Activated T-helper 17 cell treated with anti-CD3 and anti-CD28 coated beads, Interleukin-2, amount 50 U/mL, for 72 hours (primary cell): ENCODE results near the gene RABL3. TPM values are rescaled to one million over a fixed set of nuclear protein-coding genes. Genes with fewer than 3 reads are reported as not detected.
"Not testable (repeated sequence)": the region's sequence is repeated elsewhere in the genome, so short reads cannot be mapped to it uniquely, and the experiment has no call there.

ENCODE experiments used
- ATAC-seq: fragments of 150-1000 bp; cut with Tn5 transposase; replicated peaks from 2 replicates; pipeline ENCODE4 v1.10.0; 2021; ENCODE audit warnings: mild to moderate bottlenecking, moderate library complexity
- H3K27ac Mint-ChIP-seq: one replicate; pipeline ENCODE4 v1.8.0; 2022; ENCODE audit warnings: mixed read lengths
- H3K27me3 Mint-ChIP-seq: one replicate; pipeline ENCODE4 v1.8.0; 2022; ENCODE audit warnings: mixed read lengths
- H3K36me3 Mint-ChIP-seq: one replicate; pipeline ENCODE4 v1.8.0; 2022; ENCODE audit warnings: low read depth, mild to moderate bottlenecking, mixed read lengths
- H3K4me1 Mint-ChIP-seq: one replicate; pipeline ENCODE4 v1.8.0; 2022; ENCODE audit warnings: mixed read lengths
- H3K4me3 Mint-ChIP-seq: one replicate; pipeline ENCODE4 v1.8.0; 2022; ENCODE audit warnings: mild to moderate bottlenecking, mixed read lengths
- H3K9me3 Mint-ChIP-seq: one replicate; pipeline ENCODE4 v1.8.0; 2022; ENCODE audit warnings: mixed read lengths
- total RNA-seq, 2 donors: library from RNA; stranded (reverse); gene quantifications; one replicate each; pipeline ENCODE4 v1.2.3, GENCODE V29; 2022

Gene RABL3
- total RNA-seq, 2 donors from 2014 or later = 36.8 to 46.0 TPM

DNA sequence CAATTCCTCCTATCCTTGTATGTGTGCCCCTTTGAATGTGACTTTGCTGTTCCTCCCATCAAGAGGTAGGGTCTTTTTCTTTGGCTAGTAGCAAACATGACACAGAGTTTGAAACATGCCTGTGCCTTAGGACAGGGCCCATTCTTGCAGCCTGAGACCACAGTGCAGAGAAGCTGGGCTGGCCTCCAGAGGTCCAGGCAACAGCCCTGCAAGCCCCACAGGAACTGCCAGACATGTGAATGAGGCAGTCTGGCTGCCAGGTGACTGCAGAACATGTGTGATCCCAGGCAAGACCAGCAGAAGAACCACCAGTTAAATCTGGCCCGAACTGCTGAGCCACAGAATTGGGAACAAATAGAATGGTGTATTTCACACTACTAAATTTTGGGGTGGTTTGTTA lies 59.1 kb downstream of the RABL3 start:
- Mint-ChIP-seq H3K9me3 (no peaks in the 10 kb centered on the region), H3K36me3 (peaks cover 9% of the 10 kb centered on the region), H3K27ac (no peak overlapping the region), H3K4me3 (no peak overlapping the region), H3K4me1 (no peaks in the 10 kb centered on the region), H3K27me3 (no peaks in the 10 kb centered on the region)
- no peak for ATAC-seq

DNA sequence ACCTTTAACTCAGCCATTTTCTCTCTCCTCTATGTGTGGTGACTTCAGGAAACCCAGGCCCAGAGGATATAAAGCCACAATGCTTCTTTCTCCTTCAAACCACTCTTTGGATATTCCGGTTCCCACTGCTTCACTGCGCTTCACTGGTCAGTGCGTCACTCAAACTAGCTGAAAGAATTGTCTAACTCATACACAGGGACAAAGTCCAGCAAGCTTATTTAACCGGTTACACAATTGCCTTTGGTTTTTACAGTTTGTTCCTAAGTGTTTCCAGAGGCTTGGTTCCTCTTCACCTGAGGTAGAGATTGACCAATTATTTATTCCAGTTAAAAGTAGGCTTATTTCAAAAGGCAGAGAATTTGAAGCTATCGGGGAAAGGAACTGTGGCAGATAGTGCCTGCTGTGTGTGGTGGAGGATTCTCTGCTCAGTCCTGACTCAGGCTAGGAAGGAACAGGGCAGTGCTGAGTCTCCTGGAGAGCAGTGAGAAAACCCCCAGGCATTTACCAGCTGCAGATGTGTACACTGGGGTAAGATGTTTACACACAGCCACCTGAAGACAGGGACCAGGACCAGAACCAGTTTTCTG lies 60.1 kb downstream of the RABL3 start, which contains the start of gene HGD:
Gene HGD, minus strand, starts transcription at position 145 of the 587 bp plus-strand sequence. Its CDS starts 128 bp downstream, at position 17.
- H3K27ac Mint-ChIP-seq = no peak within 1 kb of the TSS
- H3K4me1 Mint-ChIP-seq = no peaks in the 10 kb centered on the region
- peaks cover 3% of the 10 kb centered on the region for H3K27me3 Mint-ChIP-seq

DNA sequence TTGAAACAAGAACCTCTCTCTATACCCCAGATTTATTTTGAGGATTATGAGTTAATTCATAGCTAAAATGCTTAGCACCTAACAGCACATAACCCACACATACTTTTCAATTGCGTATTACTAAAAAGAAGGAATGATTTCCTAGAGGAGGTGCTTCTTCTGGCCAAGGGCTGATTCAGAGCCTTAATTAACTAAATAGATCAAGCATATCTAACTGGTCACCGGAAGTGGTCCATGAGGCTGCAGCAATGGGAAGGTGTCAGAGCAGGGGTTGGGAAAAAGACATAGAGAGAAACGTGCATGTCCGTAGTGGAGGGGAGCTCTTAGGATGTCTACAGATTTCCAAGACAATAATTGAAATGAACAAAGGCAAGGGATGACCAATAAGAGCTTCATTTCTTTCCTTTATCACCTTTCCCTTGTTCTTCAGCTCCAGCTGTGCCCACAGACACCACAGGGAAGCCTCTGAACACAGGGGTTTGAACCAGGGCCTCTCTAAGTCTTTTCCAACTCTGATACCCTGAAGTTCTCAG lies 60.7 kb downstream of the RABL3 start:
- Mint-ChIP-seq H3K36me3 (peaks cover 2% of the 10 kb centered on the region), H3K4me3 (no peak overlapping the region)
- ATAC-seq = no peak

More for the DNA sequence above, 60.1 kb downstream of the RABL3 start, which contains the start of gene HGD:
- Mint-ChIP-seq H3K9me3 (peaks cover 4% of the 10 kb centered on the region), H3K4me3 (no peak within 1 kb of the TSS), H3K36me3 (peaks cover 8% of the 10 kb centered on the region)
- ATAC-seq = no peak

DNA sequence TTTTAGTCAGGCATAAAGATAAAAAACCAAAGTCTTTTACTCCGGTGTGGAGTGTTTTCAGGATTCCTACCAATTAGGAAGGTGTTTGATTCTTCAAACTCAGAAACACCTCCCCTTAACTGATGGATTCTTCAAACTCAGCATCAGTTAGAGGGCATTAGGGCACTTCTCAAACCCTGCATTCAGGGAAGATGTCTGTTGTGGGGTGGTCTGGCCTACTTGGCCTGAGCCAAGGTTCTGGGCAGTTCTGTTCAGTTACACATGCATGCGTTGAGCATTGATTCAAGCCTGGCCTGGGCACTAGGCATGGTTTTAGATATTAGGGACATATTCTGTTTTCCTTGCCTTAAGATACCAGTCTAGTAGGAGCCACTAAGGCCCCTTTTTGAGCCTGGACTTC lies 61.3 kb downstream of the RABL3 start:
- Mint-ChIP-seq H3K4me1 (no peaks in the 10 kb centered on the region), H3K9me3 (peaks cover 9% of the 10 kb centered on the region), H3K4me3 (no peak overlapping the region), H3K36me3 (no peaks in the 10 kb centered on the region), H3K27me3 (peaks cover 9% of the 10 kb centered on the region), H3K27ac (no peak overlapping the region)
- ATAC-seq = no peak

More for the DNA sequence above, 60.7 kb downstream of the RABL3 start:
- Mint-ChIP-seq H3K9me3 (peaks cover 5% of the 10 kb centered on the region), H3K27ac (no peak overlapping the region), H3K27me3 (peaks cover 8% of the 10 kb centered on the region), H3K4me1 (no peaks in the 10 kb centered on the region)

DNA sequence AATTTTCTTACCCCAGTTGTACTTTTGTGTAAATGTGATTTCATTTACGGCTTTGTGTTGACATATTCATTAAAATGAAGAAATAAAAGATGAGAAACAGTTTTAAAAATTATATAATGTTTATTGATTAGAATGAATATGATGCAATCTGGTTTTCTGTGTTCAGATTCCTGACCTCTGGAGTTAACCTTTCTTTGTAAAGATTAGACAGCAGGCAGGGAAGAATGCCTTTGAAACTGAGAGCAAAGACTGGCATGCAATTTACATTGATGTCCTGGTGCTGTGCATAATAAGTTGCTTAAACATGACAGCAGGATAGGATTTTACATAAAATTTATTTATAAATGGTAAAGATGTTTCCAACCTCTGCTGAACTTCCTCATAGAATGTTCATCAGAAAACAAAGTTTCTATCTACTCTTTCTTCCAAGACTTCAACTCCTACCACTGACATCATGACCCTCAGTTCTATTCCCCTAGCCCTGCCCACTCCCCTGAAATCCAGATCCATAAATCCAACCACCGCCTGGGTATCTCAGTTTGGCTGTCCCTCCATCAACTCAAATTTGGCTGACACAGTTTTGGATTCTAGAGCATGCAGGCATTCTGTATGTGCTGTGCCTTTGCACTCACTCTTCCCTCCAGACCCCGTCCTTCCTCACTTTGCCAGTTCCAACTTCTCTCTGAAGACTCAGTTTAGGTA lies 62.0 kb downstream of the RABL3 start:
- H3K36me3 Mint-ChIP-seq = no peaks in the 10 kb centered on the region
- H3K27me3 Mint-ChIP-seq = peaks cover 12% of the 10 kb centered on the region
- no peaks in the 10 kb centered on the region for H3K4me1 Mint-ChIP-seq
- H3K9me3 Mint-ChIP-seq = peaks cover 9% of the 10 kb centered on the region
- no peak overlapping the region for H3K4me3 Mint-ChIP-seq
- H3K27ac Mint-ChIP-seq = no peak overlapping the region
- ATAC-seq = no peak

DNA sequence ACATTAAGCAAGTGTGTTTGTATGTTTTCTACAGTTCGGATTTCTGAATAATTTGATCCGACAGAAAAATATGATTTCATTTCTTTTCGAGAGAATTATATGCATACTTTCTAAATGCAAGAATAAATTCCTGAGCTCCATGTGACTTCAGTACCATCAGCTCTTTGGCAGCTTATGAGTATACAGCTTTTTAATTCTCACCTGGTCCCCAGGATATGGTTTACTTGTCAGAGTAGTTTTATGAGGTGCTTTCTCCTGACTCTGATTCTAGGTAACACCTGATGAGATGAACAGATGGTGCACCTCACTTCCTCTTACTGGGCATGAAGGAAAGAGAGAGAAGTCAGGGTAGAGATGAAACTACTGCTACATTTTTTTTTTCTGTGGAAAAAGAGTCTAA lies 63.3 kb downstream of the RABL3 start:
- H3K27ac Mint-ChIP-seq = no peak overlapping the region
- peaks cover 12% of the 10 kb centered on the region for H3K27me3 Mint-ChIP-seq
- no peaks in the 10 kb centered on the region for H3K36me3 Mint-ChIP-seq
- no peak overlapping the region for H3K4me3 Mint-ChIP-seq
- peaks cover 9% of the 10 kb centered on the region for H3K9me3 Mint-ChIP-seq
- no peak for ATAC-seq
- H3K4me1 Mint-ChIP-seq = no peaks in the 10 kb centered on the region

DNA sequence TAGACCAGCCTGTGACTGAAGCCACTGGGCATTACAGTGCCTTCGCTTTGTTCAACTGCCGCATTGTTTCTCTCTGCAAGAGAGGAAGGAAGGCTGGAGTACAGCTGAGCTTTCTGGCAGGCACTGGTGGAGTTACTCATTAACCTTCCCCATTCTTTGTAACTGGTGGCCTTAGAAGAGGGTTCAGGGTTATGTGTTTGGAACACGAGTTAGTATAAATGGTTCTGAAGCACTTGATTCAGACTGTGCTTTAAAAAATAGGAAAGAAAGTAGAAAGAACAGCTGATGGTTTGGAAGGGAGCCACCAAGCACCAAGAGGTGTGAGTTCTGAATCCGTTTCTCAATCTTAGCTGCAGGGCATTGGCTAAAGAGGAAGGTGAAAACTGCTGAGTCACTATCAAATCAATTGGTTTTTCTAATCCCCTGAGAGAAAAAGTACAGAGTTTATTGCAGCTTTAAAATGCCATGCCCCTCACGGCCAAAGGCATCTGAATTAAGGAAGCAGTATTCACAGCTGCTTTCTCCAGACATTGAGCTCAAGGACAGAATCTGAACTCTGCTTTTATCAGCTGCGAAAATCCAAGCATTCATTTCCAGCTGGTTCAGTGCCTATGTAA lies 63.9 kb downstream of the RABL3 start:
- Mint-ChIP-seq H3K4me1 (no peaks in the 10 kb centered on the region), H3K4me3 (no peak overlapping the region), H3K9me3 (peaks cover 9% of the 10 kb centered on the region), H3K27ac (no peak overlapping the region), H3K36me3 (no peaks in the 10 kb centered on the region), H3K27me3 (peaks cover 12% of the 10 kb centered on the region)
- ATAC-seq = no peak

DNA sequence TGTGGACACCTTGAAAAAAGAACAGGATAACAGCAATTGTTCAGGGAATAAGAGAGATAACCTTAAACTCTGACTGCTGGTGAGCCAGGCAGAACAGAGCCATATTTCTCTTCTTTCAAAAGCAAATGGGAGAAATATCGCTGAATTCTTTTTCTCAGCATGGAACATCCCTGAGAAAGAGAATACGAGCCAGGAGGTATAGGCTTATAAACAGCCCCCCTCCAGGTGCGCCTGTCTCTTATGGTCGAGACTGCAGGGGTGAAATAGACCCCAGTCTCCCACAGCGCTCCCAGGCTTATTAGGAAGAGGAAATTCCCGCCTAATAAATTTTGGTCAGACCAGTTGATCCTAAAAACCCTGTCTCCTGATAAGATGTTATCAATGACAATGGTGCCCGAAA lies 65.1 kb downstream of the RABL3 start:
- H3K4me3 Mint-ChIP-seq = not testable (repeated sequence)
- peaks cover 12% of the 10 kb centered on the region for H3K27me3 Mint-ChIP-seq

DNA sequence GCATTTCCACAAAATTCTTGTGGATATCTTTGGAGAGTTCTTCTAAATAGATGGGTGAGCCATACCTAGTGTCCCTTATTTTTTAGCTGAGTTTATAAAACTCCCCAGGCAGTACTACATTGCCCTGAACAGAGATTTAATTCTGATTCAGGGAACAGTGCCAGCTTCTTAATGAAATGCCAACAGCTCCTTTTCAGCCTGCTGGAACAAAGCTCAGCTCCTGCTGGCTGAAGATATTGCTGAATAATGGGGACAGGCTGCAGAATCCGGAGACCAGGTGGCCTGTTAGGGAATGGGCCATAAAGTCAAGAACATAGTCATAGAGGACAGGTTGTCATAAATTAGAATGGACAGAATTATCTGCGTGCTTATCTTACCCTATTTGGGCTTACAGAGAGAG lies 69.2 kb downstream of the RABL3 start:
- Mint-ChIP-seq H3K4me3 (no peak overlapping the region), H3K9me3 (peaks cover 9% of the 10 kb centered on the region), H3K27me3 (peaks cover 12% of the 10 kb centered on the region), H3K36me3 (no peaks in the 10 kb centered on the region), H3K4me1 (no peaks in the 10 kb centered on the region), H3K27ac (no peak overlapping the region)
- ATAC-seq = no peak

More for the DNA sequence above, 65.1 kb downstream of the RABL3 start:
- H3K27ac Mint-ChIP-seq, H3K36me3 Mint-ChIP-seq, H3K4me1 Mint-ChIP-seq, H3K9me3 Mint-ChIP-seq, ATAC-seq: not testable (repeated sequence)

DNA sequence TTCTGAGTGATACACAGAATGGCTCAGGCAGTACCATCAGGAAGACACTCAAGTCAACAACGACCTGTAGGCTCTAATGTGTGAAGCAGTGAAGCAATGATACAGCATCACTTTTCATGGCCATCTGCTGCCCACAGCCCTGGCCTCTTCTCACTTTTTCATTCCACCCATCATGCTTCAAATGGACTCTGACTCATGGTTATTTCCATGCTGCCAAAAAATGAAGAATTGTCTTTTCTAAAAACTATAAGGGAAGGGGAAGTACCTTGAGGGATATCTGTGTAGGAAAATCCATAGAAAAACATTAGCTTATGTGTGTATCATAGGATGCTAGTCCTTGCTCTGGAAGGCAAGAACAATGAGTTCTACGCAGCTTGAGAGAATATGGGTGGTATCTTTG lies 71.7 kb downstream of the RABL3 start:
- ATAC-seq = no peak

DNA sequence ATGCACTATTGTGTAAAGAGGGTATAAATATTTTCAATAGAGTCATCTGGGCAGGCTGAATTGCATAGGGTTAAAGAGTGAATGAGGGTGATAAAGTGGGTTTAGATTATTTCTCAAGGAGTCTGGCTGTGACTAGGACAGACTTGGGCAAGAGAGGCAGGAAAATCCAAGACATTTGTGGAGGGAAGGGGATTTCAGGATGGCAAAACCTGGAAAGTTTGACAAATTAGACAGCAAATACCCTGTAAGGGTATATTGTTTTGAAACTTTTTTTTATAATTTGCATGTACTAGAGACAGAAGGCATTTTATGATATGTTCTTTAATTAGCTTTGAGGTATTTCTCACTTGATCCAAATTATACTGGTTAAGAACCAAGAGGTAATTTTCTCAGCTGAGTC lies 77.4 kb downstream of the RABL3 start:
- no peaks in the 10 kb centered on the region for H3K4me1 Mint-ChIP-seq
- H3K36me3 Mint-ChIP-seq = no peaks in the 10 kb centered on the region
- H3K4me3 Mint-ChIP-seq = no peak overlapping the region
- H3K9me3 Mint-ChIP-seq = no peaks in the 10 kb centered on the region
- H3K27ac Mint-ChIP-seq = no peak overlapping the region
- ATAC-seq = no peak
- peaks cover 10% of the 10 kb centered on the region for H3K27me3 Mint-ChIP-seq

More for the DNA sequence above, 71.7 kb downstream of the RABL3 start:
- no peaks in the 10 kb centered on the region for H3K4me1 Mint-ChIP-seq
- H3K27ac Mint-ChIP-seq = no peak overlapping the region
- H3K4me3 Mint-ChIP-seq = no peak overlapping the region
- H3K36me3 Mint-ChIP-seq = no peaks in the 10 kb centered on the region
- peaks cover 6% of the 10 kb centered on the region for H3K27me3 Mint-ChIP-seq
- no peaks in the 10 kb centered on the region for H3K9me3 Mint-ChIP-seq

DNA sequence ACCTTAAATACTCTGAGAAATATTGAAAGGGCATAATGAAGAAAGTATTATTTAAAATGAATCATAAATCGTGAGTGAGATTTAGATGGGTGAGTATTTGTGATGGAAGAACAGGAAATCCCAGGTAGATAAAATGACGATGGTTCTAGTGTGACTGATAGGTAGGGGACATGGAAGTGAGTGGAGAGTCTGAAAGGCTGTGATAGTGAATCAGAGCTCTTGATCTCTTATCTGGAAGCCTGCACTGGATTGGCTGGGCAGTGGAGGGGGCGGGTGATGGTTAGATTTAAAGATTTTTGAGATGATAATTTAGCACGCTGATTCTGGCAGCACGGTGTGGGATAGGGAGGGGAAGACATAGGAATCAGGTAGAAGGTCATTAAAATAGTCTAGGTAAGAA lies 80.4 kb downstream of the RABL3 start:
- Mint-ChIP-seq H3K4me1 (no peaks in the 10 kb centered on the region), H3K27ac (no peak overlapping the region), H3K4me3 (no peak overlapping the region), H3K9me3 (no peaks in the 10 kb centered on the region), H3K27me3 (peaks cover 10% of the 10 kb centered on the region), H3K36me3 (no peaks in the 10 kb centered on the region)
- ATAC-seq = no peak

DNA sequence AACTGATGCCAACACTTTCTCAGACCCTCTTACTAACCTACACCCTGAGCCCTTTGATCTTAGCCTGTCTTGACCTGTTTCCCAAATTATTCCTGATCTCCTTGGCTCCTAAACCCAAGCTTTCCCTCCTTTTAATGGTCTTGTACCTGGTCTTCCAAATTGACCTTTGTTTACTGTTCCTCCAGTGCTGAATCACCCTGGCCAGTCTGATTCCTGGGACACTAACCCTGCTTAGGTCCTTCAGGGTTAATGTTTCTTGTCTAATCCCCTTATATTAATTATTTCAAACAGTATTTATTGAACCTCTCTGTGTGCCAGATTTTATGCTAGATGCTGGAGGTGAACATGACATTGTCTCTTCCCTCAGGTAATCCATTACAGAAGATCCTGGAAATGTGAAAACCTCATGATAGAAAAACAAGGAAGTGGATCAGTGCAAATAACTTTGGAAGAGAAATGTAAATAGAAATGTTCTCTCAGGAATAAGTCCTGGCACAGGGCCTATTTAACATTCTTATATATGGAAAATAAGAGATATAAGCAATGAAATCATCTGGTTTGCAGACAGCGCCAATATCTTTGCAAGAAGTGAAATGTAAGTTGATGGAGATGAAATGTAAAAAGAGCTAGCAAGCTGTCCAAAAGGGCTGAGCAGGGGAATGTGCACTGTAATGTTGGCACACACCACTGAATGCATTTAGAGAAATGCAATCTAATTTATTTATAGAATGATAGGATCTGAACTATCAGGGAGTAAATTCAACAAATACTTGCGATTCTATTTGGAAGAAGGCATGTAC lies 81.0 kb downstream of the RABL3 start:
- Mint-ChIP-seq H3K36me3 (no peaks in the 10 kb centered on the region), H3K9me3 (no peaks in the 10 kb centered on the region), H3K4me3 (no peak overlapping the region), H3K4me1 (no peaks in the 10 kb centered on the region), H3K27me3 (peaks cover 10% of the 10 kb centered on the region), H3K27ac (no peak overlapping the region)
- ATAC-seq = no peak

DNA sequence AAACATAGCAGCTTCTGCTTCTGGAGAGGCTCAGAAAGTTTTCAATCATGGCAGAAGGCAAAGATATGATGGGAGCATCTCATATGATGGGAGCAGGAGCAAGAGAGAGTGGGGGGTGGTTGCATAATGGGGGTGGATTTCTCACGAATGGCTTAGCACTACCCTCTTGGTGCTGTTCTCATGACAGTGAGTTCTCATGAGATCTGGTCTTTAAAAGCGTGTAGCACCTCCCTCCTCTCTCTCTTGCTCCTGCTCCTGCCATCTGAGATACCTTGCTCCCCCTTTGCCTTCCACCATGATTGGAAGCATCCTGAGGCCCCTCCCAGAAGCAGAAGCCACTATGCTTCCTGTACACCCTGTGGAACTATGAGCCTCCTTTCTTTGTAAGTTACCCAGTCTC lies 82.5 kb downstream of the RABL3 start:
- H3K9me3 Mint-ChIP-seq = no peaks in the 10 kb centered on the region
- H3K27ac Mint-ChIP-seq = no peak overlapping the region
- no peak for ATAC-seq
- H3K4me1 Mint-ChIP-seq = no peaks in the 10 kb centered on the region
- H3K27me3 Mint-ChIP-seq = peaks cover 5% of the 10 kb centered on the region
- no peaks in the 10 kb centered on the region for H3K36me3 Mint-ChIP-seq
- no peak overlapping the region for H3K4me3 Mint-ChIP-seq
